ENCODE measurements around the gene MAPK11.

The MAPK11 gene

DNA sequence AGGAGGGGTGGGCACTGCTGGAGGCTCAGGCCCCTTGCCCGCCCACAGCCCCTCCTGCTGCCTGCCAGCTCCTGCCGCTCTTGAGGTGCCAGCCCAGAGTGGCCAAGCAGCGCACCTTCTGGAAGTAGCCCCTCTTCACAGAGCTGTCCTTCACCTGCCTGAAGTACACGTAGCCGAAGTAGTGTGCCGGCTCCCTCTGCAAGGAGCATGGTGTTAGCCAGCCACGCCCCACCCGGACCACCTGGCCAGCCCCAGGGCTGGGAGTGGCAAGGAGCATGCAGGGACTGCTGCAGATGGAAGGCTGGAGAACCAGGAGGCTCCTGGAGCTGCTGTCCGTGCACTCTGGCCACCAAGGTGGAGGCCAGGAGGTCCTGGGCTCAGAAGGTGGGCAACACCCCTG, 47.0 kb upstream of the MAPK11 start:
- Histone ChIP-seq H2BK120ac (ENCODE audit: low read depth, low read length) (no peak overlapping the region), H3K4me1 (ENCODE audit: control insufficient read depth, low read depth, low read length) (no peaks in the 10 kb centered on the region), H4K5ac (ENCODE audit: low read length) (no peak overlapping the region), H3K27me3 (ENCODE audit: insufficient read depth, low read length, poor library complexity) (no peaks in the 10 kb centered on the region), H4K8ac (ENCODE audit: low read depth, low read length) (no peak overlapping the region), H2BK5ac (ENCODE audit: low read length) (no peak overlapping the region), H3K4ac (ENCODE audit: low read depth, low read length) (no peak overlapping the region), H2BK15ac (replicated peaks; ENCODE audit: low read depth) (no peak overlapping the region), H2AK5ac (ENCODE audit: low read length) (no peak overlapping the region), H3K4me2 (ENCODE audit: low read length) (no peak overlapping the region), H3K79me1 (ENCODE audit: low read length) (no peaks in the 10 kb centered on the region), H3K27ac (ENCODE audit: low read depth, low read length) (no peak overlapping the region), H3K36me3 (ENCODE audit: control insufficient read depth, insufficient read depth, low read length) (no peaks in the 10 kb centered on the region), H3K18ac (ENCODE audit: low read length) (no peak overlapping the region), H3K79me2 (ENCODE audit: control insufficient read depth, insufficient read depth, low read length) (no peaks in the 10 kb centered on the region), H3K9ac (ENCODE audit: low read length) (no peak overlapping the region), H3K56ac (ENCODE audit: low read length) (no peak overlapping the region), H3K4me3 (ENCODE audit: low read length) (no peak overlapping the region), H3K23ac (ENCODE audit: low read length) (no peak overlapping the region)
- no CpG with 5 or more reads among the region's 9 CpGs for WGBS (ENCODE audit: extremely low coverage, insufficient coverage, low lambda C conversion rate)
- DNase-seq = no peak

DNA sequence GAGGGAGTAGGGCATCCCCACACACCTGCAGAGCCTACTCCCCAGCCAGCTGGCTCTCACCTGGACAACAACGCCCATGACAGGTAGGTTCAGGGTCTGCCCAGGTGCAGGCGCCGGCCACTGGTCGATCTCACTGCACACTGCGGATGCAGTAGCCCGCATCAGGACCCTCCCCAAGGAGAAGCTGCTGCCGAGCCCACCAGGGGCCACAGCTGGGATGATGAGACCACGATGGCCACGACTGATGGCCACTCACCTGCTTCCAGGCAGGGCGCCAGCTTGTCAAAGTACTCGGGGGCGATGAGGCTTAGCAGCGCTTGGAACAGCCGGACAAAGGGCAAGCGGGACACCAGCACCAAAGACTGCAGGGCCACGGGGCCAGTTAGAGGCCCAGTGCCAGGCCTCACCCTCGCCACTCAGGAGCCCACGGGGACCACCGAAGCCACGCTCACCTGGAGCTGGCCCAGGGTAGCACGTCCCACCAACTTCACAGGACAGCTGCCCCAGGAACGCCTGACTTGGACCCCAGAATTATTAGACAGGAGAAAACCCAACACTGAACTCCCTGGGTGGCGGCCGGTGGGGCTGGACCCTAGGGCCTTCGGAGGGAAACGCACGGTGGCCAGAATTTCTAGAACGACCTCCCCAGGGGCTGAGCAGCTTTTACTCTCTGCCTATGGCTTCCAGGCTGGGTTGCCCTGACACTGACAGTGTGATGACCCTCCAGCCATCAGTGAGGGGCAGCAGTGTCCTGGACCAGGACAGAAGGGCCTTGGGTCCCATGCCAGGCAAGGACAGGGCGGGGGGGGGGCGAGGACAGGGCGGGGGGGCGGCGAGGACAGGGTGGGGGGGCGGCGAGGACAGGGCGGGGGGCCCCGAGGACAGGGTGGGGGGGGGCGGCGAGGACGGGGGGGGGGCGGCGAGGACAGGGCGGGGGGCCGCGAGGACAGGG, 46.2 kb upstream of the MAPK11 start:
- H4K5ac ChIP-seq (ENCODE audit: low read length) = no peak overlapping the region
- H3K4ac ChIP-seq (ENCODE audit: low read depth, low read length) = no peak overlapping the region
- H2BK5ac ChIP-seq (ENCODE audit: low read length) = no peak overlapping the region
- no CpG with 5 or more reads among the region's 45 CpGs for WGBS (ENCODE audit: extremely low coverage, insufficient coverage, low lambda C conversion rate)
- no peaks in the 10 kb centered on the region for H3K27me3 ChIP-seq (ENCODE audit: insufficient read depth, low read length, poor library complexity)
- no peak overlapping the region for H2AK5ac ChIP-seq (ENCODE audit: low read length)
- no peaks in the 10 kb centered on the region for H3K79me1 ChIP-seq (ENCODE audit: low read length)
- H3K27ac ChIP-seq (ENCODE audit: low read depth, low read length) = no peak overlapping the region
- no peak overlapping the region for H3K56ac ChIP-seq (ENCODE audit: low read length)
- no peak overlapping the region for H2BK120ac ChIP-seq (ENCODE audit: low read depth, low read length)
- no peaks in the 10 kb centered on the region for H3K36me3 ChIP-seq (ENCODE audit: control insufficient read depth, insufficient read depth, low read length)
- H3K4me1 ChIP-seq (ENCODE audit: control insufficient read depth, low read depth, low read length) = no peaks in the 10 kb centered on the region
- no peak overlapping the region for H3K4me3 ChIP-seq (ENCODE audit: low read length)
- no peak overlapping the region for H3K23ac ChIP-seq (ENCODE audit: low read length)
- no peak overlapping the region for H3K18ac ChIP-seq (ENCODE audit: low read length)
- no peak overlapping the region for H3K9ac ChIP-seq (ENCODE audit: low read length)
- no peak overlapping the region for H3K4me2 ChIP-seq (ENCODE audit: low read length)
- no peaks in the 10 kb centered on the region for H3K79me2 ChIP-seq (ENCODE audit: control insufficient read depth, insufficient read depth, low read length)
- no peak overlapping the region for H4K8ac ChIP-seq (ENCODE audit: low read depth, low read length)
- DNase-seq = no peak
- no peak overlapping the region for H2BK15ac ChIP-seq (replicated peaks; ENCODE audit: low read depth)

DNA sequence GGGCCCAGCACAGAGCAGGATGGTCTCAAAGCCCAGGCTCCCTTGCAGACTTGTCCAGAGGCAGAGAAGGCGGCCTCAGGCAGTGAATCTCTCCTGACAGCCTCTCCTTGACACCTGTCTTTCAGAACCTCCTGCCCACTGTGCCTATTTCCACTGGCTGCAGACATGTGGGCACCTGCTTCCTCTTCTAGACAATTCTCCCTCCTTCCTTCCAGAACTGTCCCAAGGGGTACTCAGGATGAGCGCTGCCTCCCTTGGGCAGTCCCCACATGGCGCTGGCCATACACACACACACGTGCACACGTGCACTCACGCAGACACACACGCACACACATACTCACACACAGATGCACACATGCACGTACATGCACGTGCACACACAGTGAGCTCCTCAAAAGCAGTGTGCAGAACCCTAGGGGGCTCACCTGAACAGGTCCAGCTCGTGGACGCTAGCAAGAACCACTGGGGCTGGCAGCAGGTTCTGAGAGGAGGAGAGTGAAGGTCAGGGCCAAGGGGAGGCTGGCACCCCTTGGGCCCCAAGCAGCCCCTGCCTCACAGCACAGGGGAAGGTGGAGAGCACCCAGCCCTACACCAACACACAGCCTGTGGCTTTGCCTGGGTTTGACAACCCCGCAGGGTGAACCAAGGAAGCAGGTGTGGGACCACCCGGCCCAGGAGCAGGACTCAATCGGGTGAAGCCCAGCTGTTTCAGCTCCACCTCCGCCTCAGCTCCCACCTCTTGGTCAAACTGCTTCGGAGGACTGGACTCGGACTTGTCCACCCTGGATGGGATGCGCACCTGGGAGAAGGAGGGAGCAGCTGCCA, 45.3 kb upstream of the MAPK11 start:
- Histone ChIP-seq H4K8ac (ENCODE audit: low read depth, low read length) (no peak overlapping the region), H2BK120ac (ENCODE audit: low read depth, low read length) (no peak overlapping the region), H3K4me2 (ENCODE audit: low read length) (no peak overlapping the region), H3K79me1 (ENCODE audit: low read length) (no peaks in the 10 kb centered on the region), H4K5ac (ENCODE audit: low read length) (no peak overlapping the region), H3K36me3 (ENCODE audit: control insufficient read depth, insufficient read depth, low read length) (no peaks in the 10 kb centered on the region), H3K27me3 (ENCODE audit: insufficient read depth, low read length, poor library complexity) (no peaks in the 10 kb centered on the region), H3K4me3 (ENCODE audit: low read length) (no peak overlapping the region), H3K79me2 (ENCODE audit: control insufficient read depth, insufficient read depth, low read length) (no peaks in the 10 kb centered on the region), H3K4me1 (ENCODE audit: control insufficient read depth, low read depth, low read length) (no peaks in the 10 kb centered on the region), H3K18ac (ENCODE audit: low read length) (no peak overlapping the region), H3K4ac (ENCODE audit: low read depth, low read length) (no peak overlapping the region), H3K27ac (ENCODE audit: low read depth, low read length) (no peak overlapping the region), H3K9ac (ENCODE audit: low read length) (no peak overlapping the region), H2BK15ac (replicated peaks; ENCODE audit: low read depth) (no peak overlapping the region), H2BK5ac (ENCODE audit: low read length) (no peak overlapping the region), H3K56ac (ENCODE audit: low read length) (no peak overlapping the region), H3K23ac (ENCODE audit: low read length) (no peak overlapping the region), H2AK5ac (ENCODE audit: low read length) (no peak overlapping the region)
- no CpG with 5 or more reads among the region's 18 CpGs for WGBS (ENCODE audit: extremely low coverage, insufficient coverage, low lambda C conversion rate)
- DNase-seq = no peak

DNA sequence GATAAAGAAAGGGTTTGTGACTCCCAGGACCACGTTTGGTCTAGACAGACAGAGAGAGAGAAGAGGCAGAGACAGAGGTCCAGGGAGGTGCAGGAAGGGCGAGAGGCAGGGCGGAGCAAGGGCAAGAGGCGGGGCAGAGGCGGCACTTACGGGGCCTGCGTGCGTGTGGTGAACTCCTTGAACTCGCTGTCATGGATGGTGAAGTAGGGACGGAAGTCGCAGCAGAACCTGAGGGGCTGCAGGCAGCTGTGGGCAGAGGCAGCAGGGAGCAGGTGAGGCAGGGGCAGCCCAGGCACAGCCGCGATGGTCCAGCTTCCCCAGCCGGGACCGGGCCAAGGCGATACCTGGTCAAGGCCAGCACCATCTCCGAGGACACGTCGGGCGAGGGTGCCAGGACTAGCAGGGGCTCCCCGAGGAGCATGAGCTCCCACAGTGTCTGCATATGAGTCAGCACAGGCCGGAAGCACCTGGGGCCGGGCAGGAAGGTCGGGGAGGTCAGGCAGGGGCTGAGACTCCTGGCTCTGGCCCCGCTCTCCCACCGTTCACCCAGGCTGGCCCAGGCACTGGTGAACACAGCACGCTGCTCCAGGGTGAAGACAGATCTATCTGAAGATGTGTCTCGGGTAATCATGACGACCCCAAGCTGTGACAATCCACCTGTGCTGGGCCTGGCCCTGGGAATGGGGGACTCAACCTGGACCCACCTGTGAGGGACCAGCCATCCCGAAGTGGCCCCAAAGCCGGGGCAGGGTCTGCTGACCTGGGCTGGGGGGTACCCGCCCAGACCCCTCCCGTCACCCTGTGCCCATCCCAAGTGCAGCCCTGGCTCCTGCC, 44.5 kb upstream of the MAPK11 start:
- H3K4me3 ChIP-seq (ENCODE audit: low read length) = no peak overlapping the region
- H3K4me2 ChIP-seq (ENCODE audit: low read length) = no peak overlapping the region
- no peak overlapping the region for H3K4ac ChIP-seq (ENCODE audit: low read depth, low read length)
- no peak for DNase-seq
- no peak overlapping the region for H3K18ac ChIP-seq (ENCODE audit: low read length)
- H3K56ac ChIP-seq (ENCODE audit: low read length) = peak overlapping the region; percentile 49
- H3K79me1 ChIP-seq (ENCODE audit: low read length) = no peaks in the 10 kb centered on the region
- H4K8ac ChIP-seq (ENCODE audit: low read depth, low read length) = no peak overlapping the region
- H4K5ac ChIP-seq (ENCODE audit: low read length) = no peak overlapping the region
- no peak overlapping the region for H2AK5ac ChIP-seq (ENCODE audit: low read length)
- H2BK120ac ChIP-seq (ENCODE audit: low read depth, low read length) = no peak overlapping the region
- H3K79me2 ChIP-seq (ENCODE audit: control insufficient read depth, insufficient read depth, low read length) = no peaks in the 10 kb centered on the region
- no CpG with 5 or more reads among the region's 33 CpGs for WGBS (ENCODE audit: extremely low coverage, insufficient coverage, low lambda C conversion rate)
- no peak overlapping the region for H3K9ac ChIP-seq (ENCODE audit: low read length)
- no peaks in the 10 kb centered on the region for H3K27me3 ChIP-seq (ENCODE audit: insufficient read depth, low read length, poor library complexity)
- no peak overlapping the region for H3K27ac ChIP-seq (ENCODE audit: low read depth, low read length)
- no peak overlapping the region for H2BK5ac ChIP-seq (ENCODE audit: low read length)
- H3K4me1 ChIP-seq (ENCODE audit: control insufficient read depth, low read depth, low read length) = no peaks in the 10 kb centered on the region
- H3K23ac ChIP-seq (ENCODE audit: low read length) = no peak overlapping the region
- H3K36me3 ChIP-seq (ENCODE audit: control insufficient read depth, insufficient read depth, low read length) = no peaks in the 10 kb centered on the region
- H2BK15ac ChIP-seq (replicated peaks; ENCODE audit: low read depth) = no peak overlapping the region

DNA sequence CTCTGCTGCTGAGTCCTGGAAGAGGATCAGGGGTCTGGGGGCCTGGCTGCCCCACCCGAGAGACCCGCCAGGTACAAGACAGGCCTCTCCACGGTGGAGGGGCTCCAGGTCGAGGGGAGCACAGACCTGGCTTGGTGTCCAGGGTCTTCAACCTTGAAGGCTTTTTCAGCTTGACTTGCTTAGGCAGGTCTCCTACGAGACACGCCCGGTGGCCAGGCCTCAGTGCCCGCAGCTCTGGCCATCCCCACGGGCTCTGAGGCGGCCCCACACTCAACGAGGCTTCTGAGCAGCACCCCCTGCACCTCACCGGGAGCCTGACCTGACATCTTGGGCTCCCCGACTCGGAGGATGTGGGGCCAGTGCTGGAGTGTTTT, 43.9 kb upstream of the MAPK11 start:
- Histone ChIP-seq H4K5ac (ENCODE audit: low read length) (no peak overlapping the region), H3K18ac (ENCODE audit: low read length) (no peak overlapping the region), H3K23ac (ENCODE audit: low read length) (no peak overlapping the region), H3K79me2 (ENCODE audit: control insufficient read depth, insufficient read depth, low read length) (no peaks in the 10 kb centered on the region), H2BK5ac (ENCODE audit: low read length) (no peak overlapping the region), H3K4me2 (ENCODE audit: low read length) (no peak overlapping the region), H3K36me3 (ENCODE audit: control insufficient read depth, insufficient read depth, low read length) (no peaks in the 10 kb centered on the region), H2AK5ac (ENCODE audit: low read length) (no peak overlapping the region), H3K4me1 (ENCODE audit: control insufficient read depth, low read depth, low read length) (no peaks in the 10 kb centered on the region), H2BK15ac (replicated peaks; ENCODE audit: low read depth) (no peak overlapping the region), H3K56ac (ENCODE audit: low read length) (no peak overlapping the region), H2BK120ac (ENCODE audit: low read depth, low read length) (no peak overlapping the region), H3K4me3 (ENCODE audit: low read length) (no peak overlapping the region), H3K27me3 (ENCODE audit: insufficient read depth, low read length, poor library complexity) (no peaks in the 10 kb centered on the region), H3K27ac (ENCODE audit: low read depth, low read length) (no peak overlapping the region), H3K79me1 (ENCODE audit: low read length) (no peaks in the 10 kb centered on the region), H3K9ac (ENCODE audit: low read length) (no peak overlapping the region), H4K8ac (ENCODE audit: low read depth, low read length) (no peak overlapping the region), H3K4ac (ENCODE audit: low read depth, low read length) (no peak overlapping the region)
- no CpG with 5 or more reads among the region's 14 CpGs for WGBS (ENCODE audit: extremely low coverage, insufficient coverage, low lambda C conversion rate)
- no peak for DNase-seq
